Measurements from ENCODE around the gene CCDC198. TPM values are rescaled to one million over a fixed set of nuclear protein-coding genes. Genes with fewer than 3 reads are reported as not detected.

The CCDC198 gene
- total RNA-seq, 1 donor from 2014 or later: not detected

GRCh38 chr14:57486767-57487379 lies 6.8 kb downstream of the CCDC198 start:
- H3K4me3 ChIP-seq: no peak overlapping the region
- H3K27me3 ChIP-seq: no peaks in the 10 kb centered on the region
- no peaks in the 10 kb centered on the region for H3K79me2 ChIP-seq (ENCODE audit: low read depth)
- H3K36me3 Mint-ChIP-seq: no peaks in the 10 kb centered on the region
- no peak overlapping the region for H3K4me2 ChIP-seq
- H3K4me1 ChIP-seq: no peaks in the 10 kb centered on the region
- H4K20me1 ChIP-seq (ENCODE audit: low read depth): no peaks in the 10 kb centered on the region
- H3K9me3 Mint-ChIP-seq: no peaks in the 10 kb centered on the region
- no peak overlapping the region for H3K27ac Mint-ChIP-seq
- TF ChIP-seq CTCF (IDR thresholded peaks at IDR 0.05) (peak; percentile 82), EZH2 (IDR thresholded peaks at IDR 0.05) (no peak), EZH2phosphoT487 (IDR thresholded peaks at IDR 0.05) (no peak)
- H2AFZ ChIP-seq (replicated peaks): peak overlapping the region; percentile 11
- no peak overlapping the region for H3K9ac ChIP-seq
- H3F3A ChIP-seq (ENCODE audit: low read depth): no peaks in the 10 kb centered on the region
- peaks cover 2% of the 10 kb centered on the region for H3K27me3 Mint-ChIP-seq (ENCODE audit: insufficient read depth, low read depth)
- H3K9me3 ChIP-seq (ENCODE audit: low read depth): no peaks in the 10 kb centered on the region
- no peak overlapping the region for H3K4me3 Mint-ChIP-seq
- H3K4me1 Mint-ChIP-seq: no peaks in the 10 kb centered on the region
- H3K36me3 ChIP-seq: no peaks in the 10 kb centered on the region
- H3K27ac ChIP-seq: no peak overlapping the region
- DNase-seq (ENCODE audit: low spot score): peak; percentile 72

GRCh38 chr14:57485635-57486034 lies 8.0 kb downstream of the CCDC198 start:
- H3K27ac Mint-ChIP-seq: no peak overlapping the region
- H4K20me1 ChIP-seq (ENCODE audit: low read depth): no peaks in the 10 kb centered on the region
- H3K4me1 Mint-ChIP-seq: no peaks in the 10 kb centered on the region
- H3K27me3 Mint-ChIP-seq (ENCODE audit: insufficient read depth, low read depth): peaks cover 2% of the 10 kb centered on the region
- H3K27me3 ChIP-seq: no peaks in the 10 kb centered on the region
- H2AFZ ChIP-seq (replicated peaks): no peak overlapping the region
- H3K27ac ChIP-seq: no peak overlapping the region
- no peaks in the 10 kb centered on the region for H3K9me3 ChIP-seq (ENCODE audit: low read depth)
- H3K4me1 ChIP-seq: no peaks in the 10 kb centered on the region
- H3K4me3 Mint-ChIP-seq: no peak overlapping the region
- no peaks in the 10 kb centered on the region for H3K36me3 ChIP-seq
- H3K4me2 ChIP-seq: no peak overlapping the region
- TF ChIP-seq CTCF (IDR thresholded peaks at IDR 0.05) (no peak), EZH2phosphoT487 (IDR thresholded peaks at IDR 0.05) (no peak), EZH2 (IDR thresholded peaks at IDR 0.05) (no peak)
- no peaks in the 10 kb centered on the region for H3K36me3 Mint-ChIP-seq
- H3F3A ChIP-seq (ENCODE audit: low read depth): no peaks in the 10 kb centered on the region
- H3K9ac ChIP-seq: no peak overlapping the region
- DNase-seq (ENCODE audit: low spot score): no peak
- H3K9me3 Mint-ChIP-seq: no peaks in the 10 kb centered on the region
- no peaks in the 10 kb centered on the region for H3K79me2 ChIP-seq (ENCODE audit: low read depth)
- no peak overlapping the region for H3K4me3 ChIP-seq

- no peak overlapping the region for H2AFZ ChIP-seq (replicated peaks)
- H3K27me3 ChIP-seq: no peaks in the 10 kb centered on the region
- Mint-ChIP-seq H3K36me3 (no peaks in the 10 kb centered on the region), H3K27me3 (ENCODE audit: insufficient read depth, low read depth) (peaks cover 3% of the 10 kb centered on the region), H3K4me3 (no peak overlapping the region), H3K4me1 (peaks cover 3% of the 10 kb centered on the region), H3K9me3 (no peaks in the 10 kb centered on the region), H3K27ac (no peak overlapping the region)
- no peak for DNase-seq (ENCODE audit: low spot score)
- H4K20me1 ChIP-seq (ENCODE audit: low read depth): no peaks in the 10 kb centered on the region
- H3K9me3 ChIP-seq (ENCODE audit: low read depth): no peaks in the 10 kb centered on the region
- H3K4me3 ChIP-seq: no peak overlapping the region
- H3K9ac ChIP-seq: no peak overlapping the region
- no peak overlapping the region for H3K27ac ChIP-seq
- H3F3A ChIP-seq (ENCODE audit: low read depth): no peaks in the 10 kb centered on the region
- no peaks in the 10 kb centered on the region for H3K4me1 ChIP-seq
- H3K4me2 ChIP-seq: no peak overlapping the region
- H3K36me3 ChIP-seq: no peaks in the 10 kb centered on the region
- no peaks in the 10 kb centered on the region for H3K79me2 ChIP-seq (ENCODE audit: low read depth)
- TF ChIP-seq CTCF (IDR thresholded peaks at IDR 0.05) (no peak), EZH2 (IDR thresholded peaks at IDR 0.05) (no peak), EZH2phosphoT487 (IDR thresholded peaks at IDR 0.05) (no peak)
These were observed 11.5 kb downstream of the CCDC198 start for GRCh38 chr14:57482120-57482519.
